Activated naive CD4-positive, alpha-beta T cell treated with Interleukin-2 at 50 U/mL for 16 hours (primary cell): Measurements from ENCODE around the gene IQCE.

Experiments
- DNase-seq: peaks from one replicate; pipeline ENCODE4 v3.0.0-alpha.2; 2020

The IQCE gene

DNA sequence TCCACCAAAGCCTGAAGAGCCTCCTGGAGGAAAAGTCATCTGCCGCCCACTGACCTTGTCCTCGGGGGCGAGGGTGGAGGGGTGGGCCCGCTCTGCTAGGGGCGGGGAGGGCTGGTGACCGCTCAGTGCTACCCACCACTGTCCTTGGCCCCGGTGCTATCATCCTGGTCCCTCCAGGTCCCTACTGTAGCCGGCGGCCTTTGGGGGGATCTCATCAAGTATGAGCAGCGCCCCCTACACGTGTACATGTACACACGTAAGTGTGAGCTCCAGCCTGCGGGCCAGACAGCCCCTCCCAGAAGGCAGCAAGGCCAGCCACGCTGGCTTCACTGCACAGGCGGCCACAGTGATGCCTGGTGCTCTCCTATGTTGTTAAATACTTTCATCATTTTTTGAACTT, 92.6 kb downstream of the IQCE start:
- no peak for DNase-seq

- no peak for DNase-seq
These were observed 93.3 kb downstream of the IQCE start for GRCh38 chr7:2651847-2652735.

DNA sequence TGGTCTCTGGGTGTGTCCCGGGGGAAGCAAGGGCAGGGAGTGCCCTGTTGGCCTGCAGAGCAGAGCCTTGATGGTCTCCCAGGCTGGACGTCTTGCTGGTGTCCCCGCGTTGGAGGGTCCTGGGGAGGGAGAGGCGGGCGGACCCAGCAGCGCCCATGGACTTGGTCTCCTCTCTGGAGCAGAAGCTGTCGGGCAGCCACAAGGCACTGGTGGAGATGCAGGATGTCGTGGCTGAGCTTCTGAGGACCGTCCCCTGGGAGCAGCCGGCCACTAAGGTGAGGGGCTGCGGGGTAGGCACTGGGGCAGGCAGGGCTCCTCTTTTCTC, 93.9 kb downstream of the IQCE start:
- no peak for DNase-seq

DNA sequence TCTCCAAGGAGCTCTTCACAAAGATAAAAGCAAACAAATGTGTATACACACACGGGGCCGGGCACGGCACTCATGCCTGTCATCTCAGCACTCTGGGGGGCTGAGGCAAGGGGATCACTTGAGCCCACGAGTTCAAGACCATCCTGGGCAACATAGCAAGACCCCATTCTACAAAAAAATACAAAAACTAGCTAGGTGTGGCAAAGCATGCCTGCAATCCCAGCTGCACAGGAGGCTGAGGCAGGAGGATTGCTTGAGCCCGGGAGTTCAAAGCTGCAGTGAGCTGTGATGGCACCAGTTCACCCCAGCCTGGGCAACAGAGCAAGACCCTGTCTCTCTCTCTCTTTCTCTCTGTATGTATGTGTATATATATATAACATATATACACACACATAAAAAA, 95.3 kb downstream of the IQCE start:
- DNase-seq = no peak

- DNase-seq = no peak
These were observed 97.3 kb downstream of the IQCE start for GRCh38 chr7:2655870-2656614.

DNA sequence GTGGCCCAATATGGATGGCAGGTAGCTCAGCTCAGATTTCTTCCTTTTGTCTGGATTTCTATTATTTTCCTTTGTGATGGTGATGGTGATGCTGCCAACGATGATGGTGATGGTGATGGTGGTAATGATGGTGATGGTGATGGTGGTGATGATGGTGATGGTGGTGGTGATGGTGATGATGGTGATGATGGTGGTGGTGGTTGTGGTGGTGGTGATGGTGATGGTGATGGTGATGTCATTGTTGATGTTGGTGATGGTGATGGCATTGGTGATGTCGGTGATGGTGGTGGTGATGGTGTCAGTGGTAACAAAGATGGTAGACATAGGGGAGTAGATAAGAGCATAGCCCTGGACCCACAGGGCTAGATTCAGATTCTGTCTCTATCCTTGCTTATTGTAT, 98.4 kb downstream of the IQCE start:
- no peak for DNase-seq

- no peak for DNase-seq
These were observed 99.3 kb downstream of the IQCE start for GRCh38 chr7:2657920-2658671.

DNA sequence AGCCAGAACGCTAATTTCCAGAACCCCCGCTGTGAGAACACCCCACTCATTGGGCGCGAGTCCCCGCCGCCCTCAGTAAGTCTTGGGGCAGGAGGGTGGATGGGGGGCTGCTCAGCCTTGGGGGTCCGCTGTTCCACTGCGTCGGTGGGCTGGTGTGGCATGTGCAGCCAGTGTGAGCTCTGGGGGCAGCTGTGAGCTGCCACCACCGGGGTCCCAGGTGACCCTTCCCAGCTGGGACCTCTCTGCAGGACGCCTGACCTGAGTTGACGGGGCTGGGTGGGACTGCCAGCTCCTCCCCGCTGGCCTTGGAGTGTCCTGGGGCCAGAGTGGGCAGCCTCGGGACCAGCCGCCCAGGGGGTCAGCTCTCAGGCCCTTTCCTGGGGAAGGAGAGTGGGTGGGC, 100.2 kb downstream of the IQCE start:
- DNase-seq = no peak

GRCh38 chr7:2659556-2660358, 101.0 kb downstream of the IQCE start:
- DNase-seq = no peak

GRCh38 chr7:2660359-2661095, 101.7 kb downstream of the IQCE start:
- DNase-seq = no peak

DNA sequence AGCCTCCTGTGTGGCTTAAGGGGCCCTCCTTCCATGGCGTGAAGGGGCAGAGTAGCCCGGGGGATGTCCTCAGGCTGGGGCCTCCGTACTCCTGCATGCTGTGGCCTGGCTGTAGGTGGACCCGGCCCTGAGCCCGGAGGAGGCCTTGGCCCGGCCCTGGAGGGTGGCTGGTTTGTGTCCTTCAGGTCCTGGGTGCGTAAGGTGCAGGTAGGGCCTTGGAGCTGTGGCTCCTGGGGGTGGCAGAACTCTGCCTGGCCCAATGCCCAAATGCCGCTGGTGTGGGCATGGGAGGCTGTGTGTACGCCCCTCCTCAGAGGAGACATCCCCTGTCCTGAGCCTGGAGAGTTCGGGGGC, 102.3 kb downstream of the IQCE start:
- DNase-seq = no peak

GRCh38 chr7:2661602-2662272, 103.0 kb downstream of the IQCE start:
- no peak for DNase-seq

DNA sequence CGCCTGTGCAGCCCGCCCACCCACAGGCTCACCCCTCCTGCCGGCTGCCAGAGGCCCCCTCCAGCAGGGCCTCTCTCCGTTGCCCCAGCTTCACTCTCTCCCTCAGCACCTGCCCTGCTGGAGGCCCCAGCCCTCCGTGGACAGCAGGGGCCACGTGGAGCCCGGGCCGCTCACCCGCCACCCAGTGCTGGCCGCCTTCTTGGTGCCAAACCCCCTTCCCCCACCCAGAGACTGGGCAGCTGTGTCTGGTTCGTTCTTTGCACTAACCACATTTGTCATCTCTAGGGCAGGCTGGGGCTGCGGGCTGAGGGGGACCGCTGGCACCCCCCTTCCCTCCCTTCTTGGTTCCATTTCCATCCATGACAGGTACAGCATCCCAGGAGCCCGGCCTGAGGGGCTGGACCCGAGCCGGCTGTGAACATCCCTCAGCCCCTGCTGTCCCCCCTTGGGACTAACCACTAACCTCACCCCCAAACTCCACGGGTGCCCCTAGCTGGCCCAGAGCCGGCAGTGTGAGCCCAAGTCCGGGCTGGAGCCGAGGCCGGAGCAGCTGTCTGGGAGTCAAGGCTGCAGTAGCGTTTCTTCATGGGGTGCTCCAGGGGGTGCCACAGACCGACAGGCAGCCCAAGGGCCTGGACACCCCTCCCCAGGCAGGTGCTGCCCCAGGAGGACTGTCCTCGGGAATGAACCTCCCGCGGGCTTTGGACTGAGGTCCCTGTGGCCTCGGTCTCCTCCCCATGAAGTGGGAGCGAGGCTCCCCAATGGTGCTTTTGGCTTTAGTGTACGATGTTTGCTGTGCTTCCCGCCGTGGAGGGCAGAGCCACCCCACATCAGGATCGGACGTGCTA, 103.7 kb downstream of the IQCE start:
- no peak for DNase-seq

DNA sequence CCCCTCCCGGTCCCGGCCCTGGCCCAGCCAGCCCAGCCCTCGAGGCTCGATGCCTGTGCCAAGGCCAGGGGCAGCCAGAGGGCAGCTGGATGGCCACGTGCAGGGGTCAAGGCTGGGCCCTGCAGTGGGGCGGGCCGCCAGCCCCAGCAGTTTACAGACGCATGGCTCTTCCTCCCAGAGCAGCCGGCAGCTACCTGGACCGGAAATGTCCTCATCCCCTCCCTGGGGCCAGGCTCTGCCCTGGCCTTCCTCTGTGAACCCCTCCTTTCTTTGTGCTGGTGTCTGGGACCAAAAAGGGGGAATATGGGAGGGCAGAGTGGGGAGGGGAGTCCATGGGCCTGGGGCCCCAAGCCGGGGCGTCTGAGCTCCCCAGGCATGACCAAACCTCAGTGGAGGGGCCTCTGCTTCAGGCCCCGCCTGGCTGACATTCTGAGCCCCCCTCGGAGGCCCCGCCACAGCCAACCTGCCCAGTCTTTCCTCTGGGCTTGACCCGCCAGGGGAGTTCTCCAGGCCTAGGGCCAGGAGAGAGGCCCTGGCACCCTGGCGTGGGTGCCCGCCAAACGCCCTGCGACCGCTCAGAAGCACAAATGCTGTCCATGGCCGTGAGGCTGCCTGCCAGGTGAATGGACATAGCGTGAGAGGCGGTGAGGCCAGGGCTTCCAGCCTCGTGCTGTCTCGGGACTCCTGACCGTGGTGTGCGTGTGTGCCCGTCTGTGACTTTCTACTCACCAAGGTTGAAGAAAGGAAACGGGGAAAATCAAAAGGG, 104.5 kb downstream of the IQCE start:
- DNase-seq = no peak

GRCh38 chr7:2663960-2664359, 105.2 kb downstream of the IQCE start:
- no peak for DNase-seq
